22Rv1 (cell line): ENCODE results near the gene MAPK13.

ENCODE experiments used
- ZFX ChIP-seq: fragments of 450-650 bp; IDR thresholded peaks from 2 replicates; pipeline ENCODE4 v1.6.1; 2017; ENCODE audit warnings: antibody characterized with exemption, borderline replicate concordance
- TF ChIP-seq, protein P1 (sequence below): fragments of 450-650 bp; IDR thresholded peaks from 2 replicates; pipeline ENCODE4 v1.5.1; 2017; ENCODE audit warnings: mild to moderate bottlenecking

DNA sequence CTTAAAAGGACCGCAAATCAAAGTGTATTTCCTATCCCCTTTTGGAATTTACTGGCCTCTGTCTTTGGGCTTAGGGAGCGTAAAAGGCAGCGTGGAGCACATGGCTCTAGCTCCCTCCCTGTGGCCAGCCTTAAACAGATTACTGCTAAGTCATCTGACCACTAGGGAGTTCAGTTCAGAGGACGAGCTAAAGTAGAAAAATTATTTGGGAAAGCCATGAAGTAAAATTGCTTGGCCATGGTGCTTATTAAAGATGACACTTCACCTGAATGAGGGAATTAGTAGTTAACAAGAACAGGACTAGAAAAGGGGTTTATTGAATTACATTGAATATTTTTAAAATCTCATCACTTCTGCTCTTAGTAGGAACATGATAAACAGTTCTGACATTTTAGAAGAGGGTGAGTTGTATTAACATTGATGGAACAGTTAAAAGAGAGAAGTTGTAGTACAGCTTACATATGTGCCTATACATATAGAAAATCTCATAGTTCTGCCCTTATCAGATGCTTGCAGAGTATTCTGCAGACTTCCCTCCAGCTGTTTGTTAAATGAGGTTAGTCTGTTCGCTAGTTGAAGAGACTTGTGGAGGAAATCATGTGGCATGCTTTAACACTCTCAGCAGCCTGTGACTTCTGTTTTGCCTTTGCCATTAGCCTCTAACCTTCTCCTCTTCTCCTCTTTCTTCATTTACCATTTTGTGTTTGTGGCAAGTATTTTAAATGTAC, 31.2 kb upstream of the MAPK13 start:
- TF ChIP-seq, protein P1, sequence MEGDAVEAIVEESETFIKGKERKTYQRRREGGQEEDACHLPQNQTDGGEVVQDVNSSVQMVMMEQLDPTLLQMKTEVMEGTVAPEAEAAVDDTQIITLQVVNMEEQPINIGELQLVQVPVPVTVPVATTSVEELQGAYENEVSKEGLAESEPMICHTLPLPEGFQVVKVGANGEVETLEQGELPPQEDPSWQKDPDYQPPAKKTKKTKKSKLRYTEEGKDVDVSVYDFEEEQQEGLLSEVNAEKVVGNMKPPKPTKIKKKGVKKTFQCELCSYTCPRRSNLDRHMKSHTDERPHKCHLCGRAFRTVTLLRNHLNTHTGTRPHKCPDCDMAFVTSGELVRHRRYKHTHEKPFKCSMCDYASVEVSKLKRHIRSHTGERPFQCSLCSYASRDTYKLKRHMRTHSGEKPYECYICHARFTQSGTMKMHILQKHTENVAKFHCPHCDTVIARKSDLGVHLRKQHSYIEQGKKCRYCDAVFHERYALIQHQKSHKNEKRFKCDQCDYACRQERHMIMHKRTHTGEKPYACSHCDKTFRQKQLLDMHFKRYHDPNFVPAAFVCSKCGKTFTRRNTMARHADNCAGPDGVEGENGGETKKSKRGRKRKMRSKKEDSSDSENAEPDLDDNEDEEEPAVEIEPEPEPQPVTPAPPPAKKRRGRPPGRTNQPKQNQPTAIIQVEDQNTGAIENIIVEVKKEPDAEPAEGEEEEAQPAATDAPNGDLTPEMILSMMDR, result no peak
- no peak for TF ChIP-seq ZFX
